AG10803 (cell line): Measurements from ENCODE around the gene BGN.

ENCODE experiments used
- DNase-seq: peaks from one replicate; pipeline ENCODE4 v3.0.0; 2010; ENCODE audit warnings: low read depth
- H3K4me3 ChIP-seq: 2 replicates; pipeline ENCODE4 v1.5.1; 2011; ENCODE audit warnings: mild to moderate bottlenecking, low read length, control low read depth
- TF ChIP-seq, protein P1 (sequence below): conservative IDR thresholded peaks from 2 replicates; pipeline ENCODE4 v1.5.1; 2011; ENCODE audit warnings: mild to moderate bottlenecking, low read length, control low read depth, inconsistent platforms

BGN gene

DNA sequence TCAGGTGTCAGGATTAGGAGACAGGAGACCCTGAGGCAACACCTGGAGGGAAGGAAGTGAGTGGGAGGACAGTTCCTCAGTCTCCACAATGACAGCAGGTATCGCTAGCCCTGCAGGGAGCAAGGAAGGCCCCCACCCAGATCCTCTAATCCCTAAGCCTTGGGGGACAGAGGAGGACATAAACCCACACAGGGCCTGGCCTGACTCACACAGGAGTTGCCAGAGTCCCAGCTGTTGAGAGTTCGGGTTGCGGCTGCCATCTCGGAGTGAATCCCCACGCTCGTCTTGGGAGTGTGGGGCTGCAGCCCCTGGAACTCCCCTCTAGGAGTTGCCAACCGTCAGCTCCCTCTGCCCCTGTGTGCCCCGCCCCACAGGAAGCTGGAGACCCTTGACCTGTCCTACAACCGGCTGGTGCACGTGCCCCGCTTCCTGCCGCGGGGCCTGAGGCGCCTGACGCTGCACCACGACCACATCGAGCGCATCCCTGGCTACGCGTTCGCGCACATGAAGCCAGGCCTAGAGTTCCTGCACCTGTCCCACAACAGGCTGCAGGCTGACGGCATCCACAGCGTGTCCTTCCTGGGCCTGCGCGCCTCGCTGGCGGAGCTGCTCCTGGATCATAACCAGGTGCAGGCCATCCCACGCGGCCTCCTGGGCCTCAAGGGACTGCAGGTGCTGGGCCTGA is 9.2 kb upstream of the BGN start:
- no peak for DNase-seq
- H3K4me3 ChIP-seq: no peak overlapping the region
- TF ChIP-seq, protein P1, sequence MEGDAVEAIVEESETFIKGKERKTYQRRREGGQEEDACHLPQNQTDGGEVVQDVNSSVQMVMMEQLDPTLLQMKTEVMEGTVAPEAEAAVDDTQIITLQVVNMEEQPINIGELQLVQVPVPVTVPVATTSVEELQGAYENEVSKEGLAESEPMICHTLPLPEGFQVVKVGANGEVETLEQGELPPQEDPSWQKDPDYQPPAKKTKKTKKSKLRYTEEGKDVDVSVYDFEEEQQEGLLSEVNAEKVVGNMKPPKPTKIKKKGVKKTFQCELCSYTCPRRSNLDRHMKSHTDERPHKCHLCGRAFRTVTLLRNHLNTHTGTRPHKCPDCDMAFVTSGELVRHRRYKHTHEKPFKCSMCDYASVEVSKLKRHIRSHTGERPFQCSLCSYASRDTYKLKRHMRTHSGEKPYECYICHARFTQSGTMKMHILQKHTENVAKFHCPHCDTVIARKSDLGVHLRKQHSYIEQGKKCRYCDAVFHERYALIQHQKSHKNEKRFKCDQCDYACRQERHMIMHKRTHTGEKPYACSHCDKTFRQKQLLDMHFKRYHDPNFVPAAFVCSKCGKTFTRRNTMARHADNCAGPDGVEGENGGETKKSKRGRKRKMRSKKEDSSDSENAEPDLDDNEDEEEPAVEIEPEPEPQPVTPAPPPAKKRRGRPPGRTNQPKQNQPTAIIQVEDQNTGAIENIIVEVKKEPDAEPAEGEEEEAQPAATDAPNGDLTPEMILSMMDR: no peak

DNA sequence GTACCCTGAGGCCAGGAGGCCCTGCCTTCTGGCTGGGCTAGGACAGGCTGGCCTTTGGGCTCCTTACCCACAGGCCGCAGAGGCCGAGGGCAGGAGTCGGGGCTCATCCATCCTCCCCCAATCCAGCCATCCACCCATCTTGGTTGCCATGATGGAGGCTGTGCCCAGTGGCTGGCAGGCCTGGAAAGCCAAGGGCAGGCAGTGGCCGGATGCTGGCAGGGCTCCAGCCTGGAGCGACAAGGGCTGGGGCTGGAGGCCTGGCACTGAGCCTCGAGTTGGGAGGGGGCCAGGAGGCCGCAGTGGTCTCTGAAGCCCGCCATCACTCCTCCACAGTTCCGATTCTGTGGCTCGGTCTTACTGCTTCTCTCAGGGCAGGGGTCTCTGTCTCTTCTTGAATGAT is 8.6 kb upstream of the BGN start:
- TF ChIP-seq, protein P1: no peak
- DNase-seq: no peak
- H3K4me3 ChIP-seq: no peak overlapping the region

DNA sequence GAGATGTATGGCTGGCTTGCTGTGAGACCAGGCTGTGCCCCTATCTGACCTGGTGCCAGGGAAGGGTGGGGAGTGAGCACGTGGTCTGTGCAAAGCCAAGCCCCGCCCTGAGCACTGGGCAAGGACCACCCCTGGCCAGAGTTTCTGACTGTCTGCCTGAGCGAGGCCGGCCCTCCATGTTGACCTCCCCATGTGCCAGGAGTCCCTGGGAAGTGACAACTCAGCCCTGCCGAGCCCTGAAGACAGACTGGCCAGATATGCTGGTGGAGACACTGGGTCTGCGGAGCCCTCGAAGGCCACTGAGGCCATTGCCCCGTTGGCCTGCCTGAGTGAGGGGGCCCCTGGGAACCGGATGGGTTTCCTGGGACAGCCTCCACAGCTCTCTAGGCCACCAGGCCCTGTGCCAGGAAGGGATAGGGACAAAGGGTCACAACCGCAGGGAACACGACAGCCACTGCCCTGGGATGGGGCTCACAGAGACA is 7.1 kb upstream of the BGN start:
- TF ChIP-seq, protein P1: no peak
- DNase-seq: no peak

DNA sequence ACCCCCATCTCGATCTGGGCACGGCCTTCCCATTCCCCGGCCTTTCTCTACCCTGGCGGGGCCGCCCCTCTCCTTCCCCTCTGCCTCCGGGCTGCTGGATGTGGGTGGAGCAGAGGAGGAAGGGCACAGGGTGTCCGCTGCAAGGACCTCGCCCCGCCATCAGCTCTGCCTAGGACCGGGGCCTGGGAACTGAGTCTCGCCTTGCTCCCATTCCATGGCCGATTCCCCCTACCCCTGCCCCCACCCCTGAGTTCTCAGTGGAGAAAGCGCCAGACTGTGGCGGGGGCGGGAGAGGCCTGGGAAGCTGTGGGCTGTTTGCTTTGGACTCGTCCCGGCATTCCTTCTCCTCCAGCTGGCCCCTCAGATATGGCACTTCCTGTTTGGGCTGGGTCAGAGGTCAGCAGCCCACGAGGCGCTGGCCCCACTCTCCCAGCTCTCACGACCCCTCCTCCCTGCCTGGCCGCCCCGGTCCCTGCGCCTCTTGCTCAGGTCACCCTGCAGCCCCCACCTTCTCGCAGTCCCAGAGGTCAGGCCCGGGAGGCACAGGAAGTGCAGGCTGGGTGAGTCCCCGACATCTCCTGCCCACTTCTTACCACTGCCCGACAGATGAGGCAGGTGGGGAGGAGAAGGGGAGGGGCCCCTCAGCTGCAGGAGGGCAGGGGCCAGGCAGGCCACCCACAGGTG is 6.4 kb upstream of the BGN start:
- TF ChIP-seq, protein P1: no peak
- H3K4me3 ChIP-seq: no peak overlapping the region
- DNase-seq: no peak

More for the DNA sequence above, 7.1 kb upstream of the BGN start:
- no peak overlapping the region for H3K4me3 ChIP-seq

DNA sequence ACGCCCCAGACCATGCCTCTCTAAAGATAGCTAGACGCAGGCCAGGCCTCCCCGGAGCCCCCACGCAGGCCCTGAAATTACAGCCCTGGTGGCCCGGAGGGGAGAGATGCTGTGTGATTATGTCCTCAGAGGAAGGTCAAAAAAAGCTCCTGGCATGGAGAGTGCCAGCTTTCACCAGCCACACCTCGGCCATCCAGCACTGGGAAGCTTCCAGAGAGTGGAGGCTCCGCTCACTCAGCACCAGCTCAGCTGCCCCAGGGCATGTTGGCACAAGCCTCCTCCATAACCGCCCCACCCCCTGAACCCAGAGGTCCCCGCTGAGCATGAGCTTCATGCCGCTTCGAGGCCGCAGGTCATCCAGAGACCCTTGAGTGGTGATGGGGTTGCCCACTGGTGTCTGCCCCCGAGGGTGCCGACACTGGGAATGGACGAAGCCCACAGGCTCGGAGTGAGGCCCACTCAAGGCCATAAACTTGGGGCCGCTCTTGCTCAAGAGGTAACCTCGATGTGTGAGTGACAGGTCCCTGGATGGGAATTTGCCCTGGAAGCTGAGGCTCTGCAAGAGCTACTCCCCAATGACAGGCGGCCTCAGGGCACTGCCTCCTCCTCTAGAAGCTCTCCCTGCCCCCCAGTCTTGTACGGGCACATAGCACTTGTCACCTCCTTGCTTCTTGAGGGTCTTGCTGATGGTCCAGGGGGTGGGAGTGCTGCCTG is 4.4 kb upstream of the BGN start:
- DNase-seq: no peak
- TF ChIP-seq, protein P1: no peak
- no peak overlapping the region for H3K4me3 ChIP-seq

DNA sequence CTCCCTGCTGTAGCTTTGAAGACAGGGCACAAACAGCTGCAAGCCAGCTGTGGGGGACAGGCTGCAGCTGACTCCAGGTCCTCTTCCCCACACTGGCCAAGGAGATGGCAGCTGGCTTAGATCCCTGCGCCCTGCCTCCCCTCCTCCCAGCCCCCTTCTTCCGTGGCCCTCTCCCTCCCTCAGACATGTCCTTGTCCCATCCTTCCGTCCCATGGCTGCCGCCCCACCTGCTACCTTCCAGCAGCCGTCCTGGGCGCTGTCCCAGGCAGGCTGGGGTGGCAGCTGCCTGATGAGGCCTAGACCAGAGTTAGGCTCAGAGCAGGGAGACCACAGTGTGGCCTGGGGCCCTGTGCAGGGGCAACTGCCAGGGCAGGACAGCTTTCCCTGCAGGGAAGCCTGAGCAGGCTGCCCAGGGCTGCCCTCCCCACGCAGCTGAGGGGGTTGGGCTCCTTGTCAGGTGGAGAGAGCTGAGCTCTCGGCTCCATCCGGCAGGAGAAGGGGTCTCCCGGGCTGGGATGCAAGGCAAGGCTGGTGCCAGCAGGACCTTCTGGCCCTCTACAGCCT is 3.3 kb upstream of the BGN start:
- no peak for DNase-seq
- H3K4me3 ChIP-seq: no peak overlapping the region
- TF ChIP-seq, protein P1: no peak
